ENCODE data around the gene XRCC1. TPM values are rescaled to one million over a fixed set of nuclear protein-coding genes. Genes with fewer than 3 reads are reported as not detected.
A peak's percentile ranks its signal among the peaks of the same experiment; 100 is the strongest.
"Not testable (repeated sequence)": the region's sequence is repeated elsewhere in the genome, so short reads cannot be mapped to it uniquely, and the experiment has no call there.

The XRCC1 gene
- total RNA-seq, 6 experiments from 2014 or later: 5.5 to 8.4 (median 7.5) TPM

GRCh38 chr19:43605875-43606568 lies 30.7 kb upstream of the XRCC1 start:
- Histone ChIP-seq H3K9me3 (no peaks in the 10 kb centered on the region), H3K4me1 (no peaks in the 10 kb centered on the region), H3K27ac (no peak overlapping the region), H3K36me3 (peaks cover 0 to 9% (median 0%) of the 10 kb centered on the region in 4 donors), H3K27me3 (no peaks in the 10 kb centered on the region), H3K4me3 (no peak overlapping the region)
- intact Hi-C loops (cut with DNase I): no loop called here
- ATAC-seq (no peak), DNase-seq (no peak)
- 84% methylated on average over 4 of the region's 7 CpGs for WGBS (ENCODE audit: insufficient coverage, low coverage, low lambda C conversion rate, missing lambda C conversion rate)
- no peak for TF ChIP-seq CTCF (IDR thresholded peaks at IDR 0.05)
- TF ChIP-seq POLR2A (IDR thresholded peaks at IDR 0.05): no peak

GRCh38 chr19:43600326-43600725 lies 25.0 kb upstream of the XRCC1 start:
- H3K4me3 ChIP-seq: not testable (repeated sequence)

GRCh38 chr19:43599635-43600295 lies 24.4 kb upstream of the XRCC1 start:
- intact Hi-C loops (cut with DNase I): no loop called here
- no peak overlapping the region for H3K4me3 ChIP-seq
- H3K27me3 ChIP-seq: no peaks in the 10 kb centered on the region
- no peaks in the 10 kb centered on the region for H3K9me3 ChIP-seq
- TF ChIP-seq POLR2A (IDR thresholded peaks at IDR 0.05) (no peak), CTCF (IDR thresholded peaks at IDR 0.05) (no peak)
- WGBS (ENCODE audit: insufficient coverage, low coverage, low lambda C conversion rate, missing lambda C conversion rate): 78% methylated on average over 4 of the region's 4 CpGs
- DNase-seq (no peak), ATAC-seq (no peak)
- peaks cover 0 to 22% (median 6%) of the 10 kb centered on the region in 4 donors for H3K4me1 ChIP-seq
- peaks cover 0 to 18% (median 1%) of the 10 kb centered on the region in 4 donors for H3K36me3 ChIP-seq
- no peak overlapping the region for H3K27ac ChIP-seq

More at GRCh38 chr19:43600326-43600725, 25.0 kb upstream of the XRCC1 start:
- DNase-seq; H3K27ac ChIP-seq; ATAC-seq; H3K27me3 ChIP-seq; H3K9me3 ChIP-seq; intact Hi-C loops (cut with DNase I): not testable (repeated sequence)
- peaks cover 0 to 18% (median 1%) of the 10 kb centered on the region in 4 donors for H3K36me3 ChIP-seq
- WGBS (ENCODE audit: insufficient coverage, low coverage, low lambda C conversion rate, missing lambda C conversion rate): 70% methylated on average over 2 of the region's 5 CpGs
- H3K4me1 ChIP-seq: peaks cover 0 to 17% (median 5%) of the 10 kb centered on the region in 4 donors

- peak in 2 of 3 donors; percentile 21 to 51 for DNase-seq
- ATAC-seq: no peak
- whole genome bisulfite sequencing (ENCODE audit: insufficient coverage, low coverage, low lambda C conversion rate, missing lambda C conversion rate): 95% methylated on average over 4 of the region's 19 CpGs
- intact Hi-C loops (cut with DNase I): no loop called here
- TF ChIP-seq POLR2A (IDR thresholded peaks at IDR 0.05) (no peak), CTCF (IDR thresholded peaks at IDR 0.05) (no peak)
- no peaks in the 10 kb centered on the region for H3K9me3 ChIP-seq
- H3K36me3 ChIP-seq: peaks cover 0 to 18% (median 1%) of the 10 kb centered on the region in 4 donors
- no peaks in the 10 kb centered on the region for H3K27me3 ChIP-seq
- H3K4me3 ChIP-seq: no peak overlapping the region
- peaks cover 0 to 31% (median 10%) of the 10 kb centered on the region in 4 donors for H3K4me1 ChIP-seq
- H3K27ac ChIP-seq: no peak overlapping the region
Measured at GRCh38 chr19:43598445-43599240, 23.3 kb upstream of the XRCC1 start.

All from right lobe of liver (tissue), 6 donors.